Lung microvascular endothelial cell (primary cell): ENCODE results near the gene CRKL. TPM values are rescaled to one million over a fixed set of nuclear protein-coding genes. Genes with fewer than 3 reads are reported as not detected.
"Not testable (repeated sequence)": the region's sequence is repeated elsewhere in the genome, so short reads cannot be mapped to it uniquely, and the experiment has no call there.

ENCODE experiments used
- DNase-seq, 2 donors: peaks; one replicate each; pipeline versions ENCODE4 v3.0.0 to v3.0.0-alpha.2; 2010; ENCODE audit warnings: low read depth in 2 of 2
- total RNA-seq: library from RNA; depleted of rRNA; stranded (reverse); fragments of >200 nt; gene quantifications from 2 replicates; pipeline ENCODE4 v1.2.1, GENCODE V29; 2014

Gene CRKL
- 24.0 and 34.3 TPM in 2 replicates for total RNA-seq

GRCh38 chr22:20916916-20917810 is at the start of gene CRKL:
Gene CRKL, plus strand, starts transcription at chr22:20917407. Its CDS starts 528 bp downstream, at chr22:20917935.
- peak; percentile 97 to 98 for DNase-seq

- DNase-seq: no peak
These were observed 48.9 kb upstream of the CRKL start for GRCh38 chr22:20868025-20868962.

- no peak for DNase-seq
These were observed 48.0 kb upstream of the CRKL start for GRCh38 chr22:20869234-20869633.

GRCh38 chr22:20873214-20873613 is 44.0 kb upstream of the CRKL start:
- no peak for DNase-seq

GRCh38 chr22:20875296-20875695 is 41.9 kb upstream of the CRKL start:
- DNase-seq: no peak

GRCh38 chr22:20877715-20878114 is 39.5 kb upstream of the CRKL start:
- no peak for DNase-seq

- no peak for DNase-seq
These were observed 36.0 kb upstream of the CRKL start for GRCh38 chr22:20881231-20881630.

- DNase-seq: no peak
These were observed 35.1 kb upstream of the CRKL start for GRCh38 chr22:20881869-20882815.

GRCh38 chr22:20882855-20883254 is 34.4 kb upstream of the CRKL start:
- DNase-seq: no peak

- no peak for DNase-seq
These were observed 32.8 kb upstream of the CRKL start for GRCh38 chr22:20884454-20884853.

- no peak for DNase-seq
These were observed 32.1 kb upstream of the CRKL start for GRCh38 chr22:20885017-20885556.

- peak; percentile 85 to 90 for DNase-seq
These were observed 31.5 kb upstream of the CRKL start for GRCh38 chr22:20885557-20886323.

GRCh38 chr22:20887375-20887774 is 29.8 kb upstream of the CRKL start:
- peak in 1 of 2 donors; percentile 51 for DNase-seq

- no peak for DNase-seq
These were observed 28.0 kb upstream of the CRKL start for GRCh38 chr22:20889025-20889704.

GRCh38 chr22:20889904-20890540 is 27.2 kb upstream of the CRKL start:
- no peak for DNase-seq

- no peak for DNase-seq
These were observed 26.2 kb upstream of the CRKL start for GRCh38 chr22:20890975-20891374.

- not testable (repeated sequence) for DNase-seq
These were observed 19.5 kb upstream of the CRKL start for GRCh38 chr22:20897737-20898136.

GRCh38 chr22:20899827-20900423 is 17.3 kb upstream of the CRKL start:
- DNase-seq: no peak
